GM21723 (cell line): ENCODE measurements around the gene ANKUB1.
A peak's percentile ranks its signal among the peaks of the same experiment; 100 is the strongest.

Experiments used
- ATAC-seq: cut with Tn5 transposase; IDR thresholded peaks from one replicate; pipeline ENCODE4 v1.9.1; 2021; ENCODE audit warnings: mild to moderate bottlenecking, moderate library complexity; ENCODE audit not compliant: unreplicated experiment

The ANKUB1 gene

GRCh38 chr3:149809699-149810098 is 17.3 kb upstream of the ANKUB1 start:
- no peak for ATAC-seq

- ATAC-seq = peak; percentile 20
Measured at GRCh38 chr3:149808209-149808829, 16.0 kb upstream of the ANKUB1 start.

DNA sequence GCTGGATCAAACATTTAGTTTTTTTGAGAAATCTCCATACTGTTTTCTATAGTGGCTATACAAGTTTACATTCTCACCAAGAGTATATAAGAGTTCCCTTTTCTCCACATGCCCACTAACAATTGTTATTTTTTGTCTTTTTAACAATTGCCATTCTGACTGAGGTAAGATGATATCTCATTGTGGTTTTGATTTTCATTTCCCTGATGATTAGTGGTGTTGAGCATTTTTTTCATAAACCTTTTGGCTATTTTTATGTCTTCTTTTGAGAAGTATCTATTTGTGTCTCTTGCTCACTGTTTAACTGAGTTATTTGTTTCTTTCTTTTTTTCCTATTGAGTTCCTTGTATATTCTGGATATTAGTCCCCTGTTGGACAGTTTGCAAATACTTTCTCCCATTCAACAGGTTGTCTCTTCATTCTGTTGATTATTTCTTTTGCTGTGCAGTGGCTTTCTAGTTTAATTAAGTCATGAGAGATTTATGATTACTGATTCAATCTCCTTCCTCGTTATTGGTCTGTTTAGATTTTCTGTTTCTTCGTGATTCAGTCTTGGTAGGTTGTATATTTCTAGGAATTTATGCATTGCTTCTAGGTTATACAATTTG is 13.9 kb upstream of the ANKUB1 start:
- ATAC-seq = no peak

- no peak for ATAC-seq
Measured at GRCh38 chr3:149801639-149802038, 9.3 kb upstream of the ANKUB1 start.

GRCh38 chr3:149801195-149801594 is 8.8 kb upstream of the ANKUB1 start:
- no peak for ATAC-seq

GRCh38 chr3:149800693-149801092 is 8.3 kb upstream of the ANKUB1 start:
- ATAC-seq = no peak

- no peak for ATAC-seq
Measured at GRCh38 chr3:149796026-149796425, 3.7 kb upstream of the ANKUB1 start.

- ATAC-seq = no peak
Measured at GRCh38 chr3:149790698-149791097, 1.7 kb downstream of the ANKUB1 start.

- no peak for ATAC-seq
Measured at GRCh38 chr3:149790268-149790667, 2.1 kb downstream of the ANKUB1 start.

GRCh38 chr3:149784064-149784704 is 8.2 kb downstream of the ANKUB1 start:
- no peak for ATAC-seq

- ATAC-seq = no peak
Measured at GRCh38 chr3:149783576-149783975, 8.8 kb downstream of the ANKUB1 start.

- ATAC-seq = no peak
Measured at GRCh38 chr3:149781741-149782140, 10.6 kb downstream of the ANKUB1 start.

- no peak for ATAC-seq
Measured at GRCh38 chr3:149781211-149781610, 11.1 kb downstream of the ANKUB1 start.

DNA sequence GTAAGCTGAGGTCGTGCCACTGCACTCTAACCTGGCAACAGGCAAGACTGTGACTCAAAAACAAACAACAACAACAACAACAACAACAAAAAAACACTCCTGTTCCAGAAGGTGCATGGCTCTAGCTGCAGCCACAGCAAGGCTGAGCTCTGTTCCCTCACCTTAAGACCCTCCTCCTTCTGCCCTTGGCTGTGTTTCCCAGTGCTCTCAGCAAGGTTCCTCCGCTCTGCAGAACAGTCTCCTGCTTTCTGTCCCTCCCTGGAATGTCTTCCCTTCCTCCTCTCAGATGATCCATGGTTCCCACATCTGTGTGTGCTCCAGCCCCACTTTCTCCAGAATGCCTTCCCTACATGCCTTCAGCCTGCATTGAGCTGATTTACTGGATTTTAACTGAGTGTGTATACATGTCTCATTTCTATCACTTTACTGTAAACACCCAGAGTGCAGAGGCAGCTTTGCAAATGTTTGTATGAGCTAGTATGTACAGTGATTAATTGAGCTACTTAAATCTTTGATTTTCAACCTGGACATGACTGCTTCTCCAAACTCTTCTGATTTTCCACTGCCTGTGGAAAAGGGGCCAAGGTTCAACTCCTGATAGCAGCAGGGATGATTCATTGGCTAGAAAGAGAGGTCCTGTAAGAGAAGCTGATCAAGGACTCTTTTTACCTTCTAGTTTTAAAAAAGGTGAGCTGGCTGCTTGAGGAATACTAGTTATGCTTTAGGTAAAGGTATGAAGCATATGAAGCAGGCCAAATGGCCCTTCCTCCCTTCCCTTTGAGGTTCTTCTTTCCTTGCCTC is 14.7 kb downstream of the ANKUB1 start:
- no peak for ATAC-seq

GRCh38 chr3:149776170-149776569 is 16.2 kb downstream of the ANKUB1 start:
- no peak for ATAC-seq

GRCh38 chr3:149772861-149773260 is 19.5 kb downstream of the ANKUB1 start:
- ATAC-seq = no peak

DNA sequence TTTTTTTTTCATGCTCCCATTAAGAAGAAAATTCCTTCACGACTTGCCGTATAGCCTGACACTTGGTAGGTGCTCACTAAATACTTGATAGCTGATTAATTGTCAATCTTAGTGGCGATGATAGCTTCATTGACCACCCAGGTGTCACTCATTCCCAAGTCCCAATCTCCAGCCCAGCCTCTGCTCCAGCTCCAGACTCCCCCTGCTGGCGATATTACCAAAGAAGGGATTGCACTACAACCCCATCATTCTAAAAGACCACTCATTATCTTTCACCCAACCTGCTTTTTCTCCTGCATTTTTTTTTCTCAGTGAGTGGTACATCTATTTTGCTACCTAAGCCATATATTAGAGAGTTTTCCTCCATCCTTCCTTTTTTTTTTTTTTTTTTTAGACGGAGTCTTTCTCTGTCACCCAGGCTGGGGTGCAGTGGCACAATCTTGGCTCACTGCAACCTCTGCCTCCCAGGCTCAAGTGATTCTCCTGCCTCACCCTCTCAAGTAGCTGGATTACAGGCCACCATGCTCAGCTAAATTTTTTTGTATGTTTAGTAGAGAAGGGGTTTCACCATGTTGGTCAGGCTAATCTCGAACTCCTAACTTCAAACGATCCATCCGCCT is 20.6 kb downstream of the ANKUB1 start:
- ATAC-seq = no peak

DNA sequence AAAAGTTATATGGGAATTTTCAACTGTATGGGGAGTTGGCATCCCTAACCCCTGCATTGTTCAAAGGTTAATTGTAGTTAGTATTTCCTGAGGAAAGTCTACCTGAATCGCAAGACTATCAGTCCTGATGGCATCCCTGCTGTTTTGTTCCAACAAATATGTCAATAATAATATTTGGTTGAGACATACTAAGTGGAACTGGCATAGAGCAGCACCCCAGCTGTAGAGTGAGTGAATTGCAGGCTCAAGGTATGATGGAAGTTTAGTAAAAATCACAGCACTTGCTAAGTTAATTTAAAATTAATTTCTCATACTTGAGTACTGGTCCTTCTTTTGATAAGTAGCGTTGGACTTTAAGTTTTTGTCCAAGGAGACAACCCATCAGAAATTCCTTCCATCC is 22.1 kb downstream of the ANKUB1 start:
- ATAC-seq = no peak

- ATAC-seq = no peak
Measured at GRCh38 chr3:149768704-149769103, 23.6 kb downstream of the ANKUB1 start.

DNA sequence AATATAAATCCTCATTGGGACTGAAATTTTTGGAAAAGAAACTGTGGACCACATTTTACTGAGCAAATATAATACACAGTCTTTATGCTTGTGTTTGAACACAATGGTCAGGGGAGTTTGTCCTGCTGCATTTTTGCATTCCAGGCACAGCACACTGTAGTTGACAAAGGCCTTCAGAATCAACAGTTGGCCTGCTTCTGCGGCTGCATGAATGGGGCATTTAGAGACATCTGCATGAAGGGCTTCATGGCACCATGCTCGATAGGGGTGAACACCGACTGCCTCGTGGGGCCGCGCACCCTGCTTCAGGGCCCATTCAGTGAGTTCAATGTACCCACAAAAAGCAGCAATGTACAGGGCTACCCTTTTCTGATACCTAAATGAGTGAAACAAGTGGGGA is 24.6 kb downstream of the ANKUB1 start:
- ATAC-seq = no peak

DNA sequence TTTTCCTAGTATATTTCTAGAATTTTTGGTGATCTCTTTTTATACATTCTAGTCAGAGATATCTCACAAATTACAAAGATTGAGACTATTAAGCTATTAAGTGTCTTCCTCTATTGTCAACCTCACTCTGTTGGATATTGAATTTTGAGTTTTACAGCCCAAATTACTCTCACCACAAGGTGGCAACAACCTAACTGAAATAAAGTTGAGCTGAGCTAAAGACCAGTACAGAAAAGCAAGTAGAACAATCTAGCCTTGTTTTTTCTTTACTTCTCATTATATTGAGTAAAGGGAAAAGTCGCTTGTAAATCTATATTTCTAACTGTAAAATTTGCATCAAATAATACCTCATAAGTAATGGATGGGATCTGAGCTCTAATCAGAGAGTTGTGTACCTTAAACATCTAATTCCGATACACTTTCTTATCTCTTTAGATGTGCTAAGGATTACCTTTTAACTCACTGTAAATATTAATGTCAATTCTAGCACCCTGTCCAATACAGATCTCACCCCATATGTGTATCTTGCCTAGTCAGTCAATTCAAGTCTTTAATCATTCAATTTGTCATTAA is 26.5 kb downstream of the ANKUB1 start:
- ATAC-seq = no peak
